Central memory CD4-positive, alpha-beta T cell (primary cell): ENCODE data around the gene MLYCD.

Source experiments
- DNase-seq: peaks from one replicate; pipeline ENCODE4 v3.0.0; 2022

The MLYCD gene

GRCh38 chr16:83899978-83900377 lies 1.1 kb downstream of the MLYCD start:
- no peak for DNase-seq

- DNase-seq, result no peak
These were observed 1.7 kb downstream of the MLYCD start for GRCh38 chr16:83900571-83900970.

- DNase-seq, result no peak
These were observed 2.2 kb downstream of the MLYCD start for GRCh38 chr16:83901101-83901500.

DNA sequence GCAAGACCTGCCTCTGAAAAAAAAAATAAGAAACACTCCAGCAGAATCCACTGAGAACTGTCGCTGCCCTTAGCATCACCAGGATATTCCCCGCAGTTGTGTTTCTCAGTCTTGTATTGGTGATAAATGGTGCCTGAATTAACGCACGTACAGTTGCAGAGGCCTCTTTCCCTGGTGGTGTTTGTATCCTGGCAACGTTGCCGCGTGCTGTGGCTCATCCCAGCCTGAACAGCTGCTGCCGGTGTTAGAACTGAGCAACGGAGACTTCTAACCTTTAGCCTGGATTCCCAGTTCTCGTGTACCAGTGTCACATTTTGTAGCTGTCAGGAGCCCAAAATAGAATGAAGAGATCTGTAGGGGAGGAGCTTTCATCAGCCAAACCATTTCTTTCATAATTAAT lies 4.8 kb downstream of the MLYCD start:
- DNase-seq, result no peak

DNA sequence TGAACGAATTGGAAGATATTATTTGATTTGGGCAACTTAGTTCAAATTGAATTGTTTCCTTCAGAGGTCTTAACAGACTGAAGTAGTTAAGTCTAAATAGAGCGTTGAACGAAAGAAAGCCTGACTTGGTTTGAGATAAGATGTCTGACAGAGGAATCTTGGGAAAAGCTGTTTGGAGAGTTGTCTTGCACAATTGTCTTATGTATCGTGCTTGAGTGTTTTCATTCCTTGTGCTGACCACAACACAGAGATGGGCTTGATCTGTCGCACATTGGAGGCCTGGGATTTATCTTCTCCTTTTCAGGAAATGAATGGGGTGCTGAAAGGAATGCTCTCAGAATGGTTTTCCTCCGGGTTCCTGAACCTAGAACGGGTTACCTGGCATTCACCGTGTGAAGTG lies 7.8 kb downstream of the MLYCD start:
- DNase-seq, result no peak

DNA sequence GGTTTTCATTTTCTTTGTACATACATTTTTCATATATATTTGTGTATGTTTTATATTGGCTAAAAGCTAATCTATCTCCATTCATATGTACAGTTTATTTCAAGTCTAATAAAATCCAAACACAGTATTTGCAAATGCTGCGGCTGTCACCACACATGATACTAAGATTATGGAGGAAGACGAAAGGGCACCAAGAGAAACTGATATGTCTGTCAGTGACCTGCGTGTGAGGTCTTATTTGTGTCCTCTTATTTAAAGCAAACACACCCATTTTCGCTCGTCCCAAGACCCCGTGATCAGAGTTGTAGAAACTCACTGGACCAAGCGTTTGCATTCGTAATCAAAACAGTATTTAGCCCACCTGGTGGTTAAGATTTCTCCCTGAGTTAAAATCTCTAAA lies 8.2 kb downstream of the MLYCD start:
- no peak for DNase-seq

DNA sequence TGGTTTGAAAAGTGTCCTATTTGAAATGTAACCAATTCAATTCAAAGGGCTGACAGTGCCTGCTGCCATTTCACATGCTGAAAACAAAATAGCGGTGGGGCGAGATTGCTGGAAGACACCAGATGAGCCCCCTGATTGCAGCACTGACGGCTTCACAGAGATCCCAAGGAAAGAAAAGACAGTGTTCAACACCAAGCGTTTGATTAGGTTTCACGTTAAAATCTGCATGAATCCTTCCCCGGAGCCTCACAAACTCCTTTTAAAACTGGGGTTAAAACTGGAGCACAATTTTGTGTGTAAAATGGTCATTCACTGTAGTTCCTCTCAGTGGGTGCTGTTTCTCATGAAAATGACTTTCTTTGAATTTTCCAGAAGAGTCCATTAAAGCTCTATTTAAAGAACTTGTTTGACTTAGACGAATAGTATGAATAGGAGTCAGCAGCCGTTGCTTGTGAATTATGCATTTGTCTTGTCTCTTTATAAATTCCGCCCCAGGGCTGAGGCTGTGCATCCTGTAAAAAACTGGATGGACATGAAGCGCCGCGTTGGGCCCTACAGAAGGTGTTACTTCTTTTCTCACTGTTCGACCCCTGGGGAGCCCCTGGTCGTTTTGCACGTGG lies 8.8 kb downstream of the MLYCD start:
- no peak for DNase-seq

- no peak for DNase-seq
These were observed 9.9 kb downstream of the MLYCD start for GRCh38 chr16:83908798-83909197.

- DNase-seq, result no peak
These were observed 12.4 kb downstream of the MLYCD start for GRCh38 chr16:83911290-83911689.

DNA sequence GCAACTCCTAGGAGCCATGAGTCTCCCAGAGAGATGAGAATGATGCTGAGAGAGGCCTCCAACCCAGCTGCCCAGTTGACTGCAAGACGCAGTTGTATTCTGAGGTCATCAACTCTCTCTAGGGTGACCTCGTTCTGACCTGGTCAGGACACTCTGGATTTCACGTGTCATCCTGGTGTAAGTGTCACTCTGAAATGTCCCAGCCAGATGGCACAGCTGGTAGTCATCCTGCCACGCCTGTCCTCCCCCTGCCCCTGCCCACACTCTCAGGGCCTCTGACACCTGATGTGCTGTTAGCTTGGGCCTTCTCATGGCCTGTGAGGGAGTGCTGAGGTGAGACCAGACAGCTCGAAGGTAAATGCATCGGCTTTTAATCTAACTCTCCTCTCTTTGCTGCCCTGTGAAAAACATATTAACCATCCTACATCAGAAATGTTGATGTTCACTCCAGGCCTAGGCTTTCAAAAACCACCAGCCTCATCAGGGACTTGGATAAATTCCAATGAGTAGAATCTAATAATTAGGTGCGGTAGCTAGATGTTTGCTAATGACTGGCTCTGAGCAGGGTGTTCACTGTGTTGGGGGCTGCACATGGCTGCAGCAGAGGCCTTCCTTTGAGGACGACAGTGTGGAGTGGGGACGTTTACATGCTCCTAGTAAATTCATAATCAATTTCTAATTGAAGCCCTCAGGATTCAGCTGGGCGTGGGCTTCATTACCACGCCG lies 13.8 kb downstream of the MLYCD start:
- DNase-seq, result no peak

DNA sequence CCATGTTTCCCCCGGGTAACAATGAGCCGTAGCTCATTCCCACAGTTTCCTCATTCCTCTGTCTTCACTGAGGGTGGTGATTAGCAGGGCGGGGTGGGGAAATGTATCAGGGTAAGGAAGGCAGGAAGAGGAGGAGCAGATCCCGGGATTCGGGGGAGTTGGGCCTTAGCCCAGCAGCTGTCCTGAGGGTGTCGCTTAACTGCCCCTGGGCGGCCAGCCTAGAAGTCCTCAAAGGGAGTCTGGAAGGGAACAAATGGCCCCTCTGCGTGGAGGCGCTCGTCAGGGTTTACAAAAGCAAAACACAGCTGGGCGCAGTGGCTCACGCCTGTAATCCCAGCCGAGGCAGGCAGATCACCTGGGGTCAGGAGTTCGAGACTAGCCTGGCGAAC lies 14.3 kb downstream of the MLYCD start:
- DNase-seq, result no peak

DNA sequence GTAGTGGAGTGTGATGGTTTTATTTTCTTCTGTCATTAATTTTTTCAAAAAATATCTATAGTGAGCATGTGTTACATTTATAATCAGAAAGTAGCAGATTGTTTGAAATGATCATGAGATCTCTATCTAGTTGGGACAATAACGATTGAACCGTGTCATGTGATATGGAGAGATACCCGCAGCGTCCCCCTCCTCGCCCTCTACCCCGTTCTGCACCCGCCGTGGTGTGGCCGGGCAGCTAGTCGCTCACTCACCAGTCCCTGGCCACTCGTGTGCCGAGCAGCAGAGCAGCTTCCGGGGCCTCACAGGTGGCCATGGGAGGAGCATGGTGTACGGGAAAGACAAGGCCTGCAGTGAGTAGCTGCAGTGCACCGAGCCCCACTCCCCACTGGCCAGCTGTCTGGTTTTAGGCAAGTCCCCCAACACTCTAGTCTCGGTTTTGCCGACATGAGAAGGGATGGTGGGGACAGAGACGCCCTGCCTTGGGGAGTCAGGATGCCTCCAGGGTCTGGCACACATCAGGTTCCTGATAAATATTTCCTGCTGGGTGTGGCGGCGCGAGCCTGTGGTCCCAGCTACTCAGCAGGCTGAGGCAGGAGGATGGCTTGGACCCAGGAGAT lies 15.3 kb downstream of the MLYCD start:
- DNase-seq, result no peak

GRCh38 chr16:83915081-83915480 lies 16.2 kb downstream of the MLYCD start:
- DNase-seq, result no peak

- no peak for DNase-seq
These were observed 16.6 kb downstream of the MLYCD start for GRCh38 chr16:83915491-83915890.

GRCh38 chr16:83917152-83918120 lies 18.5 kb downstream of the MLYCD start:
- no peak for DNase-seq

GRCh38 chr16:83920894-83921491 lies 22.1 kb downstream of the MLYCD start:
- no peak for DNase-seq

DNA sequence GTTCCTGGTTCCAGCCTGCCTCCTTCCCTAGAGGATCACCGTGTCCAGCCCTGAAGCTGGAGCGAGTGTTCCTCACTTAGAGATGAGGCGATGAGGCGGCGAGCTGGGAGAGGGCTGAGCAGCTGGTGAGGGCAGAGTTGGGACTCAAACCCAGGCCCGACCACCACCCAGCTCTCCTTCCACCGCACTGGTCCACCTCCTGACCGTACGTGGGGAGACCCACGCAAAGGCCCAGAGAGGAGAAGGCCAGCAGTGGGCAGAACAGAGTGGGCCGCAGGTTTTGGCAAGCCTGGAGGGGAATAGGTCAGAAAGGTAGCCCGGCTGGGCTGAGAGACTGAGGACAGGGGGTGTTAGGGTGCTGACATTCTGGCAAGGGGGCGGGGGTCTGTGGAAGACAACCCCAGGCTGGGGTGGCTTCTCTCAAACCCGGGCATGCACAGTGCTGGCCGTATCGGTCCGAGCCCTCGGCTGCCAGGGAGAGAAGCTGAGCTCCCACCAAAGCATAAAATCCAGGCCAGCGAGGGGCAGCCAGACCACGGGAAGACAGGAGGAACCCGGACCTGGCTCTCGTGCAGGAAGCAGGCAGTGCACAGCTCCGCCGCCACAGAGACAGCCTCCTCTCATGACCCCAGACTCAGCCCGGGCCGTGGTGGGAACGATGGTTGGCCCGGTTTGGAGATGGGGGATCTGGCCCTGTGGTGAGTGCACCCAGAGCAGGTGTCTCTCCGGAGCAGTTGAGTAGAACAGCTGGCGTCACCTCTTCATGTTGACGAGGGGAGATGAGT lies 24.9 kb downstream of the MLYCD start:
- DNase-seq, result no peak

- DNase-seq, result no peak
These were observed 25.8 kb downstream of the MLYCD start for GRCh38 chr16:83924686-83925085.

DNA sequence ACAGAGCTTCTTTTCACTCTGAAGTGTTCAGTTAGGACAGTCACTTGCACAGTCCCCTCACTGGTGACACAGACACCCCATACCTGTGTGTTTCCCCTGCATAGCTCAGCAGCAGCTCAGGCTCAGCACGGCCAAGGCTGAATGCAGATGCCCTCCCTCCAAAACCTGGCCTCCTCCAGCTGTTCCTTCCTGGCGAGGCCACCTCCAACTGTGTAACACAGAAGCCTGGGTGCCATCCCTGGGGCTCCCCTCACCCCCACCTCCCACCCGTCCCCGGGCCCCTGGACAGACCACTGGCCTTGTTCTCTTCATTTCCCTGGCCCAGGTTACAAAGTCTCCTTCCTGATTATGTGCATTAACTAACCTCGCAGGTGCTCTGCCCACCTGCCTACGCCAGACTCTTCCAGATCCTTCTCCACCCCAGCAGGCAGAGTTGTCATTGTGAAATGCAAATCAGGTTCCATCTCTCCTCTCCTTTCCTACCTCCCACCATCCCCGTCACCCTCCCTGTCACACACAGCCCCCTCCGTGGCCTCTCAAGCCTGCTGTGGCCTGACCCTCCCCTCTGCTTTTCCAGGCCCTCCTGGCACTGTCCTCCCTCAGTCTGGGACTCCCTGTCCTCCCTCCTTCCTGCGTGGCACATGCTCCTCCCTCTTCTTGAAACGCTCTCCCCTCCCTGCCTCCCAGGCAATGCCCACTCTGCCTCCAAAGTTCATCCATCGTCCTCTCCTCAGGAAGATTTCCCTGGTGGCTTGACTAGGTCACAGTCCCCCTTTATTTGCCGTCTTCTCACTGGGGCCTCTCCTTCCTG lies 26.4 kb downstream of the MLYCD start:
- DNase-seq, result no peak

DNA sequence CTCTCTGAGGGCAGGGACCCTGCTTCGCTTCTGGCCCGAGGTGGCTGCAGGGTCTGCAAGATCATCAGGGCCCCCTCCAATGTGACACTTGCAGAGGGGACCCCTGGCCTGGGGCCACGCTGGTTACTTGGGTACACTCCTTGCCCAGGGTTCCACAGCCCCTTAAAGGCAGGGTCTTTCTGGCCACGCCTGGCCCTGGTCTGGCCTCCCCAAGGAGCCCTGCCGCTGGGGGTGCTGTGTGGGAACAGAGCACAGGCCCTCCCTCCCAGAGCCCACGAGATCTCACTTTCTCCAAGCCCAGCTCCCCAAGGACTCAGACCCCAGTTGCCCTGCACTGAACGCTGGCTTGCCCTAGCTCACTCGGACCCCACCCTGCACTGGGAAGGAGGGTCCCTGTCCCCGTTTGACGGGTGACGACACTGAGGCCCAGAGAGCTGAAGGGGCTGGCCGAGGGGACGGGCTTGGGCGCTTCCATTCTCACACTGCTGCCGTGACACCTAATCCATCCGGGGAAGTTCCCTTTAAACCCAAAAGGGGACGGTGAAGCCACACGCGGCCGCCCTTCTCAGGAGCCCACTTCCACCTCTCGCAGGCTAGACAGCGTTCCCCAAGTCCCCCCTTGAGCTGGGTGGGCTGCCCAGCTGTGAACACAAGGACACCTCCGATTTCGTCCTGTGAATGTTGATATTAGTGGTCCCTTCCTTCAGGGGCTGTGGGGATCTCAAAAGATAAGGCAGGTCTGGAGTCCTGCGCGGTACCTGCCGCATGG lies 27.2 kb downstream of the MLYCD start:
- DNase-seq, result no peak
